HEK293 (cell line): ENCODE measurements around the gene HOXB4.

Experiments used
- BCL11A ChIP-seq: fragments of 450-650 bp; formaldehyde crosslinking; IDR thresholded peaks from 2 replicates; pipeline ENCODE4 v1.5.1; 2016; ENCODE audit warnings: low read depth, missing biosample characterization, missing genetic modification characterization
- EGR2 ChIP-seq: fragments of 450-650 bp; formaldehyde crosslinking; IDR thresholded peaks from 2 replicates; pipeline ENCODE4 v1.5.1; 2016; ENCODE audit warnings: low read depth, missing biosample characterization, missing genetic modification characterization
- FEZF1 ChIP-seq: fragments of 450-650 bp; formaldehyde crosslinking; IDR thresholded peaks from 2 replicates; pipeline ENCODE4 v1.5.1; 2016; ENCODE audit warnings: missing biosample characterization, missing genetic modification characterization
- GLIS1 ChIP-seq: fragments of 450-650 bp; formaldehyde crosslinking; IDR thresholded peaks from 2 replicates; pipeline ENCODE4 v1.5.1; 2016; ENCODE audit warnings: missing biosample characterization, missing genetic modification characterization
- IKZF3 ChIP-seq: fragments of 450-650 bp; IDR thresholded peaks from 2 replicates; pipeline ENCODE4 v1.5.0; 2018; ENCODE audit warnings: missing biosample characterization, mild to moderate bottlenecking, missing genetic modification characterization, moderate library complexity
- KLF9 ChIP-seq: fragments of 450-650 bp; formaldehyde crosslinking; IDR thresholded peaks from 2 replicates; pipeline ENCODE4 v1.5.1; 2016; ENCODE audit warnings: missing biosample characterization, missing genetic modification characterization, low read depth
- MZF1 ChIP-seq: fragments of 450-650 bp; formaldehyde crosslinking; IDR thresholded peaks from 2 replicates; pipeline ENCODE4 v1.5.1; 2017; ENCODE audit warnings: missing biosample characterization, missing genetic modification characterization, borderline replicate concordance
- OSR2 ChIP-seq: fragments of 450-650 bp; formaldehyde crosslinking; IDR thresholded peaks from 2 replicates; pipeline ENCODE4 v1.5.1; 2016; ENCODE audit warnings: missing biosample characterization, missing genetic modification characterization
- PRDM1 ChIP-seq: fragments of 450-650 bp; formaldehyde crosslinking; IDR thresholded peaks from 2 replicates; pipeline ENCODE4; 2016; ENCODE audit warnings: missing biosample characterization, missing genetic modification characterization
- SP2 ChIP-seq: fragments of 450-650 bp; formaldehyde crosslinking; IDR thresholded peaks from 2 replicates; pipeline ENCODE4 v1.5.1; 2016; ENCODE audit warnings: missing biosample characterization, missing genetic modification characterization
- ZBTB17 ChIP-seq: fragments of 450-650 bp; formaldehyde crosslinking; IDR thresholded peaks from 2 replicates; pipeline ENCODE4 v1.5.1; 2016; ENCODE audit warnings: missing biosample characterization, missing genetic modification characterization
- ZBTB21 ChIP-seq: fragments of 450-650 bp; formaldehyde crosslinking; IDR thresholded peaks from 2 replicates; pipeline ENCODE4 v1.5.1; 2017; ENCODE audit warnings: missing biosample characterization, missing genetic modification characterization
- ZBTB48 ChIP-seq: fragments of 450-650 bp; formaldehyde crosslinking; IDR thresholded peaks from 2 replicates; pipeline ENCODE4 v1.5.1; 2016; ENCODE audit warnings: missing biosample characterization, missing genetic modification characterization
- ZBTB7A ChIP-seq: fragments of 450-650 bp; formaldehyde crosslinking; IDR thresholded peaks from 2 replicates; pipeline ENCODE4 v1.5.1; 2016; ENCODE audit warnings: low read depth, missing biosample characterization, missing genetic modification characterization
- ZBTB8A ChIP-seq: fragments of 450-650 bp; formaldehyde crosslinking; IDR thresholded peaks from 2 replicates; pipeline ENCODE4 v1.5.1; 2016; ENCODE audit warnings: missing biosample characterization, missing genetic modification characterization
- ZEB2 ChIP-seq: fragments of 450-650 bp; formaldehyde crosslinking; IDR thresholded peaks from 2 replicates; pipeline ENCODE4 v1.5.1; 2016; ENCODE audit warnings: missing biosample characterization, missing genetic modification characterization
- ZFHX2 ChIP-seq: fragments of 450-650 bp; formaldehyde crosslinking; conservative IDR thresholded peaks from 2 replicates; pipeline ENCODE4 v1.5.1; 2016; ENCODE audit warnings: missing biosample characterization, missing genetic modification characterization
- ZFP37 ChIP-seq: fragments of 450-650 bp; formaldehyde crosslinking; IDR thresholded peaks from 2 replicates; pipeline ENCODE4 v1.5.1; 2016; ENCODE audit warnings: missing biosample characterization, missing genetic modification characterization
- ZFP41 ChIP-seq: fragments of 450-650 bp; formaldehyde crosslinking; IDR thresholded peaks from 2 replicates; pipeline ENCODE4 v1.5.1; 2016; ENCODE audit warnings: missing biosample characterization, missing genetic modification characterization, borderline replicate concordance
- ZFP69B ChIP-seq: fragments of 450-650 bp; formaldehyde crosslinking; IDR thresholded peaks from 2 replicates; pipeline ENCODE4 v1.5.1; 2016; ENCODE audit warnings: missing biosample characterization, missing genetic modification characterization
- ZIC2 ChIP-seq: fragments of 450-650 bp; formaldehyde crosslinking; IDR thresholded peaks from 2 replicates; pipeline ENCODE4 v1.5.1; 2016; ENCODE audit warnings: missing biosample characterization, missing genetic modification characterization
- ZNF112 ChIP-seq: fragments of 450-650 bp; formaldehyde crosslinking; IDR thresholded peaks from 2 replicates; pipeline ENCODE4 v1.5.0; 2017; ENCODE audit warnings: missing biosample characterization, missing genetic modification characterization
- ZNF2 ChIP-seq: fragments of 450-650 bp; formaldehyde crosslinking; IDR thresholded peaks from 2 replicates; pipeline ENCODE4 v1.5.1; 2016; ENCODE audit warnings: missing biosample characterization, missing genetic modification characterization
- ZNF24 ChIP-seq: fragments of 450-650 bp; formaldehyde crosslinking; IDR thresholded peaks from 2 replicates; pipeline ENCODE4 v1.5.1; 2016; ENCODE audit warnings: missing biosample characterization, missing genetic modification characterization
- ZNF398 ChIP-seq: fragments of 450-650 bp; formaldehyde crosslinking; IDR thresholded peaks from 2 replicates; pipeline ENCODE4 v1.5.1; 2017; ENCODE audit warnings: missing biosample characterization, missing genetic modification characterization
- ZNF501 ChIP-seq: fragments of 450-650 bp; formaldehyde crosslinking; IDR thresholded peaks from 2 replicates; pipeline ENCODE4 v1.5.1; 2016; ENCODE audit warnings: missing biosample characterization, missing genetic modification characterization
- ZNF518A ChIP-seq: fragments of 450-650 bp; formaldehyde crosslinking; conservative IDR thresholded peaks from 2 replicates; pipeline ENCODE4 v1.5.1; 2016; ENCODE audit warnings: low read depth, missing biosample characterization, missing genetic modification characterization
- ZNF571 ChIP-seq: fragments of 450-650 bp; formaldehyde crosslinking; IDR thresholded peaks from 2 replicates; pipeline ENCODE4 v1.5.0; 2017; ENCODE audit warnings: missing biosample characterization, missing genetic modification characterization
- ZNF610 ChIP-seq: fragments of 450-650 bp; formaldehyde crosslinking; IDR thresholded peaks from 2 replicates; pipeline ENCODE4 v1.5.1; 2016; ENCODE audit warnings: missing biosample characterization, missing genetic modification characterization, borderline replicate concordance
- ZNF639 ChIP-seq: fragments of 450-650 bp; formaldehyde crosslinking; IDR thresholded peaks from 2 replicates; pipeline ENCODE4 v1.5.1; 2016; ENCODE audit warnings: missing biosample characterization, missing genetic modification characterization
- ZNF776 ChIP-seq: fragments of 450-650 bp; formaldehyde crosslinking; IDR thresholded peaks from 2 replicates; pipeline ENCODE4 v1.5.0; 2017; ENCODE audit warnings: missing biosample characterization, missing genetic modification characterization, borderline replicate concordance
- ZSCAN30 ChIP-seq: fragments of 450-650 bp; IDR thresholded peaks from 2 replicates; pipeline ENCODE4 v1.5.1; 2018; ENCODE audit warnings: missing biosample characterization, mild to moderate bottlenecking, missing genetic modification characterization, moderate library complexity

The HOXB4 gene

GRCh38 chr17:48611681-48612455 lies 33.7 kb upstream of the HOXB4 start (continued):
- TF ChIP-seq ZFHX2 (tag by site-specific recombination) (peak; percentile 32), BCL11A (tag by site-specific recombination) (peak; percentile 88), ZNF398 (peak; percentile 89), ZNF2 (peak; percentile 89), ZNF24 (tag by site-specific recombination) (0 out of 2 replicates have a peak, but pooled peaks have one; percentile 59), ZFP41 (tag by site-specific recombination) (no peak), EGR2 (no peak; the same call in 1 of the 2 replicates), ZNF639 (tag by site-specific recombination) (0 out of 2 replicates have a peak, but pooled peaks have one; percentile 25), GLIS1 (peak; percentile 83), ZFP37 (tag by site-specific recombination) (peak; percentile 81), FEZF1 (tag by site-specific recombination) (peak; percentile 74), ZIC2 (tag by site-specific recombination) (peak; percentile 95), ZBTB48 (tag by site-specific recombination) (peak; percentile 82), KLF9 (tag by site-specific recombination) (peak; percentile 27; the same call in 1 of the 2 replicates), ZEB2 (tag by site-specific recombination) (peak; percentile 77), ZNF571 (tag by site-specific recombination) (no peak), PRDM1 (peak; percentile 93), ZFP69B (tag by site-specific recombination) (peak; percentile 16; the same call in 1 of the 2 replicates), ZBTB17 (tag by site-specific recombination) (peak; percentile 96), ZNF776 (tag by site-specific recombination) (no peak), ZBTB21 (tag by site-specific recombination) (0 out of 2 replicates have a peak, but pooled peaks have one; percentile 46), ZBTB8A (tag by site-specific recombination) (peak; percentile 100), ZNF112 (tag by site-specific recombination) (no peak), ZBTB7A (tag by site-specific recombination) (peak; percentile 82), MZF1 (tag by site-specific recombination) (0 out of 2 replicates have a peak, but pooled peaks have one; percentile 64), SP2 (tag by site-specific recombination) (peak; percentile 83), ZNF501 (tag by site-specific recombination) (peak; percentile 89), ZNF518A (tag by site-specific recombination) (no peak), OSR2 (tag by site-specific recombination) (peak; percentile 75), ZNF610 (tag by site-specific recombination) (peak; percentile 67; the same call in 1 of the 2 replicates), IKZF3 (tag by site-specific recombination) (peak; percentile 94), ZSCAN30 (tag by site-specific recombination) (peak; percentile 31; the same call in 1 of the 2 replicates)
